HCT116 (cell line): ENCODE results near the gene DENND5A. TPM values are rescaled to one million over a fixed set of nuclear protein-coding genes. Genes with fewer than 3 reads are reported as not detected.
"Not testable (repeated sequence)": the region's sequence is repeated elsewhere in the genome, so short reads cannot be mapped to it uniquely, and the experiment has no call there.

Experiments
- ATAC-seq: fragments of 200-7000 bp; cut with Tn5 transposase; 2 replicates; pipeline ENCODE4 v1.9.1; 2020; ENCODE audit warnings: mild to moderate bottlenecking, moderate library complexity
- BruUV-seq: library from RNA; stranded (reverse); fragments of 400-500 nt; replicated peaks from 2 replicates; lab custom pipeline; 2021; lab: Mats Ljungman, UMichigan
- CTCF ChIA-PET: fragments of 300-600 bp; sonication (Branson Sonifier 250); formaldehyde crosslinking; loops from one replicate; lab custom pipeline; 2021; ENCODE audit warnings: antibody characterized with exemption; lab: Charles Lee
- POLR2A ChIA-PET: fragments of 300-600, 350-600 bp; sonication (Branson Sonifier 250); formaldehyde crosslinking; loops from one replicate; lab custom pipeline; 2021; ENCODE audit warnings: antibody characterized with exemption; lab: Charles Lee
- RAD21 ChIA-PET, 2 experiments: fragments of 300-600 bp; sonication (Branson Sonifier 250); formaldehyde crosslinking; loops; one replicate each; lab custom pipeline; 2023; ENCODE audit warnings: low total read pairs in 2 of 2; ENCODE audit not compliant: uncharacterized antibody in 2 of 2, unreplicated experiment in 2 of 2, low non-redundant PET in 1 of 2; lab: Charles Lee
- DNase-seq: peaks from one replicate; pipeline ENCODE4 v3.0.0-alpha.2; 2010; ENCODE audit warnings: low read depth, low spot score
- H2AFZ ChIP-seq: fragments of 200-600 bp; shearing (Covaris generic), sonication (generic); 2 replicates; pipeline ENCODE4 v1.6.1; 2017; ENCODE audit warnings: low read depth, mixed run types, mixed read lengths, antibody characterized with exemption, low read length; ENCODE audit not compliant: poor library complexity, severe bottlenecking
- H3K27ac ChIP-seq: 2 replicates; pipeline ENCODE4 v1.5.1; 2012; ENCODE audit warnings: low read depth, low read length
- H3K27me3 ChIP-seq: fragments of 200-600 bp; sonication (generic); 2 replicates; pipeline ENCODE4 v1.6.1; 2016; ENCODE audit warnings: mixed run types, low read length, mixed read lengths; ENCODE audit not compliant: insufficient read depth
- H3K36me3 ChIP-seq, 2 experiments: fragments of 200-500 bp in 1 of 2; fragments of 200-600 bp in 1 of 2; sonication (Bioruptor generic) in 1 of 2; sonication (generic) in 1 of 2; 2 replicates each; pipeline versions ENCODE4 v1.5.1 to v1.6.1; 2014 to 2016; ENCODE audit warnings: low read length in 2 of 2, inconsistent platforms in 1 of 2, mixed read lengths in 1 of 2, mixed run types in 1 of 2; ENCODE audit not compliant: insufficient read depth in 2 of 2, control insufficient read depth in 1 of 2
- H3K4me1 ChIP-seq, 2 experiments: fragments of 200-600 bp in 1 of 2; sonication (generic) in 1 of 2; 2 replicates each; pipeline versions ENCODE4 v1.5.1 to v1.6.1; 2012 to 2017; ENCODE audit warnings: low read length in 2 of 2, inconsistent platforms in 1 of 2, mild to moderate bottlenecking in 1 of 2, mixed read lengths in 1 of 2, mixed run types in 1 of 2, moderate library complexity in 1 of 2; ENCODE audit not compliant: insufficient read depth in 2 of 2, control insufficient read depth in 1 of 2
- H3K4me2 ChIP-seq: fragments of 200-600 bp; sonication (generic); 2 replicates; pipeline ENCODE4 v1.6.1; 2017; ENCODE audit warnings: mixed run types, low read length, mixed read lengths
- H3K4me3 ChIP-seq, 2 experiments: fragments of 200-600 bp in 1 of 2; sonication (generic) in 1 of 2; replicated peaks in 1 of 2; 2 replicates each; pipeline ENCODE4 v1.5.1; 2011 to 2016; ENCODE audit warnings: low read length in 2 of 2, control low read depth in 1 of 2, low read depth in 1 of 2, mild to moderate bottlenecking in 1 of 2, mixed read lengths in 1 of 2, mixed run types in 1 of 2
- H3K79me2 ChIP-seq: fragments of 200-600 bp; sonication (generic); 2 replicates; pipeline ENCODE4 v1.6.1; 2017; ENCODE audit warnings: mild to moderate bottlenecking, mixed run types, low read length, moderate library complexity, mixed read lengths; ENCODE audit not compliant: insufficient read depth
- H3K9ac ChIP-seq: fragments of 200-600 bp; sonication (generic); 2 replicates; pipeline ENCODE4 v1.6.1; 2016; ENCODE audit warnings: low read length, mixed read lengths
- H3K9me2 ChIP-seq: fragments of 200-600 bp; sonication (generic), shearing (Covaris generic); 2 replicates; pipeline ENCODE4 v1.6.1; 2017; ENCODE audit warnings: mixed run types, mild to moderate bottlenecking, moderate library complexity; ENCODE audit not compliant: insufficient read depth
- H3K9me3 ChIP-seq, 2 experiments: fragments of 200-500 bp in 1 of 2; fragments of 200-600 bp in 1 of 2; sonication (Bioruptor generic) in 1 of 2; sonication (generic) in 1 of 2; 2 replicates each; pipeline ENCODE4 v1.6.1; 2014 to 2017; ENCODE audit warnings: low read length in 2 of 2, mixed read lengths in 2 of 2, inconsistent platforms in 1 of 2, low read depth in 1 of 2, mild to moderate bottlenecking in 1 of 2, mixed run types in 1 of 2, moderate library complexity in 1 of 2; ENCODE audit not compliant: control insufficient read depth in 1 of 2, insufficient read depth in 1 of 2
- H4K20me1 ChIP-seq: fragments of 200-600 bp; sonication (generic), shearing (Covaris generic); 2 replicates; pipeline ENCODE4 v1.6.1; 2017; ENCODE audit warnings: mixed run types, mild to moderate bottlenecking, moderate library complexity; ENCODE audit not compliant: insufficient read depth
- CEBPB ChIP-seq: IDR thresholded peaks from 2 replicates; pipeline ENCODE4 v1.6.1; 2012; ENCODE audit warnings: low read depth
- YY1 ChIP-seq: IDR thresholded peaks from 2 replicates; pipeline ENCODE4 v1.6.1; 2011; ENCODE audit warnings: low read length, low read depth, moderate library complexity, mild to moderate bottlenecking; ENCODE audit not compliant: insufficient replicate concordance; ENCODE audit errors: extremely low read depth
- ZNF274 ChIP-seq: fragments of 200-500 bp; sonication (Bioruptor generic); IDR thresholded peaks from 2 replicates; pipeline ENCODE4 v1.6.1; 2014; ENCODE audit warnings: mild to moderate bottlenecking, low read depth, low read length, inconsistent platforms
- intact Hi-C: fragments of 100-400 bp; cut with micrococcal nuclease; formaldehyde crosslinking; loops from 2 replicates; pipeline ENCODE4 v1.10.0; 2022
- total RNA-seq: library from RNA; stranded (reverse); gene quantifications from one replicate; pipeline ENCODE4 v1.2.1, GENCODE V29; 2021; ENCODE audit not compliant: unreplicated experiment
- TF ChIP-seq, protein P1 (sequence below): IDR thresholded peaks from 2 replicates; pipeline ENCODE4 v1.6.1; 2011; ENCODE audit warnings: mild to moderate bottlenecking, low read length, moderate library complexity; ENCODE audit not compliant: insufficient replicate concordance; ENCODE audit errors: extremely low read depth
- TF ChIP-seq, protein P2 (sequence below): IDR thresholded peaks from 2 replicates; pipeline ENCODE4 v1.6.1; 2012

Gene DENND5A
- total RNA-seq, 1 experiment from 2014 or later = 48.6 TPM

DNA sequence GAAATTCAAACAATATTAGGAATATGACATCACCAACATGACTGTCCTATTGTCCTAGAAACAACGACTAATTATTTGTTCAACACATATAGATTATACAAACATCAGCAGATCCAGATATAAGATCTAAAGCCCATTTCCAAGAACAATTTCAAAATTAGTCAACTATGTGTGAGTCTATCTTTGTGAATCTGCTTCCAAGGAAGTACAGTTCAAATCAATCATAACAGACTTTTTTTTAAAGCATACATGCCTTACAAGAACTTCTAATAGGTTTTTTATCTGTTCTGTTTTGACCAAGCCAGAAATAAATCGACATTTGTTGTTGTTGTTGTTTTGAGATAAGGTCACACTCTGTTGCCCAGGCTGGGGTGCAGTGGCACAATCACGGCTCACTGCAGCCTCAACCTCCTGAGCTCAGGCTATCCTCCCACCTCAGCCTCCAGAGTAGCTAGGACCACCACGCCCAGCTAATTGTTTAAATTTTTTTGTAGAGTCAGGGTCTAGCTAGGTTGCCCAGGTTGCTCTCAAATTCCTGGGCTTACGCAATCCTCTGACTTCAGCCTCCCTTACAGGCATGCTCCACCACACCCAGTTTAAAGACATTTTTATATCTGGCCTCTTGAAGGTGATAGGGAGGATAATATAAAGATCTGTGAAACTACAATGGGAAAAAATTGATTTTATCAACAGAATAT lies 54.8 kb downstream of the DENND5A start:
- Histone ChIP-seq H4K20me1 (peaks cover 5% of the 10 kb centered on the region; the same call in 1 of the 2 replicates), H2AFZ (no peak overlapping the region), H3K27me3 (no peaks in the 10 kb centered on the region), H3K9me2 (no peaks in the 10 kb centered on the region), H3K27ac (no peak overlapping the region), H3K36me3 (no peaks in the 10 kb centered on the region), H3K79me2 (peaks cover 86% of the 10 kb centered on the region), H3K9ac (no peak overlapping the region), H3K4me1 (peaks cover 22 to 46% of the 10 kb centered on the region in 2 experiments), H3K4me2 (peak overlapping the region; percentile 31), H3K4me3 (no peak overlapping the region), H3K9me3 (no peaks in the 10 kb centered on the region)
- TF ChIP-seq ZNF274 (no peak), YY1 (no peak), CEBPB (peak; percentile 95)
- TF ChIP-seq, protein P1, sequence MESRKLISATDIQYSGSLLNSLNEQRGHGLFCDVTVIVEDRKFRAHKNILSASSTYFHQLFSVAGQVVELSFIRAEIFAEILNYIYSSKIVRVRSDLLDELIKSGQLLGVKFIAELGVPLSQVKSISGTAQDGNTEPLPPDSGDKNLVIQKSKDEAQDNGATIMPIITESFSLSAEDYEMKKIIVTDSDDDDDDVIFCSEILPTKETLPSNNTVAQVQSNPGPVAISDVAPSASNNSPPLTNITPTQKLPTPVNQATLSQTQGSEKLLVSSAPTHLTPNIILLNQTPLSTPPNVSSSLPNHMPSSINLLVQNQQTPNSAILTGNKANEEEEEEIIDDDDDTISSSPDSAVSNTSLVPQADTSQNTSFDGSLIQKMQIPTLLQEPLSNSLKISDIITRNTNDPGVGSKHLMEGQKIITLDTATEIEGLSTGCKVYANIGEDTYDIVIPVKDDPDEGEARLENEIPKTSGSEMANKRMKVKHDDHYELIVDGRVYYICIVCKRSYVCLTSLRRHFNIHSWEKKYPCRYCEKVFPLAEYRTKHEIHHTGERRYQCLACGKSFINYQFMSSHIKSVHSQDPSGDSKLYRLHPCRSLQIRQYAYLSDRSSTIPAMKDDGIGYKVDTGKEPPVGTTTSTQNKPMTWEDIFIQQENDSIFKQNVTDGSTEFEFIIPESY = no peak
- TF ChIP-seq, protein P2, sequence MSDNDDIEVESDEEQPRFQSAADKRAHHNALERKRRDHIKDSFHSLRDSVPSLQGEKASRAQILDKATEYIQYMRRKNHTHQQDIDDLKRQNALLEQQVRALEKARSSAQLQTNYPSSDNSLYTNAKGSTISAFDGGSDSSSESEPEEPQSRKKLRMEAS = 0 out of 2 replicates have a peak, but pooled peaks have one; percentile 14
- ChIA-PET CTCF (no interaction called here), RAD21 (no interaction called here), POLR2A (no interaction called here)
- DNase-seq (peak; percentile 7), ATAC-seq (peak; percentile 57)
- BruUV-seq = no TSS peak
- intact Hi-C loops = no loop called here

DNA sequence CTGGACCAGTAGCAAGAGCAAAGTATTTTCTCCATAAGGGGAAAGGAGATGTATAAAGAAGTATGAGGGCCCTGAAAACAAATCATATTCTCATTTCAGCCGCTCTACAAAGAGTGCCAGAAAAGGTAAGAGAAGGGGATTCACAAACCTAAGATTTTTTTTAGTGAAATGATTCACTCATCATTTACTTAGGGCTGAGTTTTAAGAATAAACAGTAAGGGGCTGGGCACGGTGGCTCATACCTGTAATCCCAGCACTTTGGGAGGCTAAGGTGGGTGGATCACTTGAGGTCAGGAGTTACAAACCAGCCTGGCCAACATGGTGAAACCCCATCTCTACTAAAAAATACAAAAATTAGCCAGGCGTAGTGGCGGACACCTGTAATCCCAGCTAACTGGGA lies 55.5 kb downstream of the DENND5A start:
- POLR2A ChIA-PET, H3K9me3 ChIP-seq, H3K4me3 ChIP-seq, RAD21 ChIA-PET, H3K36me3 ChIP-seq, H3K27me3 ChIP-seq, H3K9me2 ChIP-seq, H3K4me2 ChIP-seq, CTCF ChIA-PET, intact Hi-C loops, H3K9ac ChIP-seq, H4K20me1 ChIP-seq, BruUV-seq, ATAC-seq, H3K27ac ChIP-seq, DNase-seq, H2AFZ ChIP-seq: not testable (repeated sequence)
- peaks cover 15 to 38% of the 10 kb centered on the region in 2 experiments for H3K4me1 ChIP-seq
- H3K79me2 ChIP-seq = peaks cover 80% of the 10 kb centered on the region
